B cell (primary cell): Measurements from ENCODE around the gene IMPA2.

Source experiments
- EZH2 ChIP-seq: IDR thresholded peaks from 2 replicates; pipeline ENCODE4 v1.6.1; 2012; ENCODE audit warnings: borderline replicate concordance, low read depth, mild to moderate bottlenecking, moderate library complexity, low read length; ENCODE audit not compliant: insufficient read depth, poor library complexity, severe bottlenecking
- TF ChIP-seq, protein P1 (sequence below): fragments of 200-600 bp; IDR thresholded peaks from one replicate; pipeline ENCODE4 v1.8.0; 2022; ENCODE audit warnings: antibody characterized with exemption, mild to moderate bottlenecking

DNA sequence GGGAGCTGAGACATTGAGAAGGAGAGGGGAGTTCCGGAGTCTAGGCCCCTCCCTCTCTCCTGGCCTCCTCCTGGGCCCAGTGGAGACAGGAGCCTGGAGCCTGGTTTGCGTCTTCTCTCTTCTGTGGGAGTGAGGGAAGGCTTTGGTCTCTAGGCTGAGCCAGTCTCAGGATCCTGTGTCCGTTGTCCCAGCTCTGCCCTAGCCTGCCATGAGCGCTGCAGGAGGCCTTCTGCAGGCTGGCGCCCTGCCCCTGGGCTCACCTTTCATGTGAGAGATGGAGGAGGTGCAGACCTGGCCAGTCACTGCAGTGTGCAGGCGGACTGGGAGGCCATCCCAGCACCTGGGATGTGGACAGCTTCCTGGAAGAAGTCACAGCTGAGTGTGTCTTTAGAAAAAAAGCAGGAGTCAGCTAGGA, 8.7 kb downstream of the IMPA2 start:
- TF ChIP-seq, protein P1, sequence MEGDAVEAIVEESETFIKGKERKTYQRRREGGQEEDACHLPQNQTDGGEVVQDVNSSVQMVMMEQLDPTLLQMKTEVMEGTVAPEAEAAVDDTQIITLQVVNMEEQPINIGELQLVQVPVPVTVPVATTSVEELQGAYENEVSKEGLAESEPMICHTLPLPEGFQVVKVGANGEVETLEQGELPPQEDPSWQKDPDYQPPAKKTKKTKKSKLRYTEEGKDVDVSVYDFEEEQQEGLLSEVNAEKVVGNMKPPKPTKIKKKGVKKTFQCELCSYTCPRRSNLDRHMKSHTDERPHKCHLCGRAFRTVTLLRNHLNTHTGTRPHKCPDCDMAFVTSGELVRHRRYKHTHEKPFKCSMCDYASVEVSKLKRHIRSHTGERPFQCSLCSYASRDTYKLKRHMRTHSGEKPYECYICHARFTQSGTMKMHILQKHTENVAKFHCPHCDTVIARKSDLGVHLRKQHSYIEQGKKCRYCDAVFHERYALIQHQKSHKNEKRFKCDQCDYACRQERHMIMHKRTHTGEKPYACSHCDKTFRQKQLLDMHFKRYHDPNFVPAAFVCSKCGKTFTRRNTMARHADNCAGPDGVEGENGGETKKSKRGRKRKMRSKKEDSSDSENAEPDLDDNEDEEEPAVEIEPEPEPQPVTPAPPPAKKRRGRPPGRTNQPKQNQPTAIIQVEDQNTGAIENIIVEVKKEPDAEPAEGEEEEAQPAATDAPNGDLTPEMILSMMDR, result no peak
- no peak for TF ChIP-seq EZH2
